Neural cell (in vitro differentiated cells): ENCODE measurements around the gene MMP1.

Experiments
- EP300 ChIP-seq: fragments of 450-650 bp; conservative IDR thresholded peaks from 2 replicates; pipeline ENCODE4 v1.6.1; 2014; ENCODE audit warnings: antibody characterized with exemption, mild to moderate bottlenecking, moderate library complexity; ENCODE audit not compliant: poor library complexity, severe bottlenecking
- EZH2 ChIP-seq: fragments of 200-600, 300-800 bp; shearing (Covaris generic), sonication (generic); IDR thresholded peaks from 2 replicates; pipeline ENCODE4 v1.6.1; 2014; ENCODE audit warnings: antibody characterized with exemption, low read length, borderline replicate concordance, mild to moderate bottlenecking; ENCODE audit not compliant: insufficient read depth, poor library complexity, severe bottlenecking
- MXI1 ChIP-seq: fragments of 450-650 bp; conservative IDR thresholded peaks from 2 replicates; pipeline ENCODE4 v1.6.1; 2014; ENCODE audit warnings: antibody characterized with exemption, mild to moderate bottlenecking; ENCODE audit not compliant: poor library complexity, severe bottlenecking
- POLR2AphosphoS5 ChIP-seq: IDR thresholded peaks from 2 replicates; pipeline ENCODE4 v1.6.1; 2012
- SMC3 ChIP-seq: fragments of 450-650 bp; conservative IDR thresholded peaks from 2 replicates; pipeline ENCODE4 v1.6.1; 2014; ENCODE audit warnings: antibody characterized with exemption, mild to moderate bottlenecking, moderate library complexity; ENCODE audit not compliant: poor library complexity
- TAF1 ChIP-seq: IDR thresholded peaks from 2 replicates; pipeline ENCODE4 v1.6.1; 2012; ENCODE audit warnings: low read depth
- TF ChIP-seq, protein P1 (sequence below): fragments of 450-650 bp; IDR thresholded peaks from 2 replicates; pipeline ENCODE4 v1.5.1; 2014; ENCODE audit warnings: antibody characterized with exemption, mild to moderate bottlenecking, moderate library complexity; ENCODE audit not compliant: poor library complexity, severe bottlenecking

- TF ChIP-seq, protein P1, sequence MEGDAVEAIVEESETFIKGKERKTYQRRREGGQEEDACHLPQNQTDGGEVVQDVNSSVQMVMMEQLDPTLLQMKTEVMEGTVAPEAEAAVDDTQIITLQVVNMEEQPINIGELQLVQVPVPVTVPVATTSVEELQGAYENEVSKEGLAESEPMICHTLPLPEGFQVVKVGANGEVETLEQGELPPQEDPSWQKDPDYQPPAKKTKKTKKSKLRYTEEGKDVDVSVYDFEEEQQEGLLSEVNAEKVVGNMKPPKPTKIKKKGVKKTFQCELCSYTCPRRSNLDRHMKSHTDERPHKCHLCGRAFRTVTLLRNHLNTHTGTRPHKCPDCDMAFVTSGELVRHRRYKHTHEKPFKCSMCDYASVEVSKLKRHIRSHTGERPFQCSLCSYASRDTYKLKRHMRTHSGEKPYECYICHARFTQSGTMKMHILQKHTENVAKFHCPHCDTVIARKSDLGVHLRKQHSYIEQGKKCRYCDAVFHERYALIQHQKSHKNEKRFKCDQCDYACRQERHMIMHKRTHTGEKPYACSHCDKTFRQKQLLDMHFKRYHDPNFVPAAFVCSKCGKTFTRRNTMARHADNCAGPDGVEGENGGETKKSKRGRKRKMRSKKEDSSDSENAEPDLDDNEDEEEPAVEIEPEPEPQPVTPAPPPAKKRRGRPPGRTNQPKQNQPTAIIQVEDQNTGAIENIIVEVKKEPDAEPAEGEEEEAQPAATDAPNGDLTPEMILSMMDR: no peak
- TF ChIP-seq EZH2: no peak
- TF ChIP-seq POLR2AphosphoS5: no peak
- TF ChIP-seq EP300: no peak
- no peak for TF ChIP-seq SMC3
- TF ChIP-seq TAF1: no peak
- TF ChIP-seq MXI1: no peak
Measured at GRCh38 chr11:102781676-102782075, 16.3 kb downstream of the MMP1 start.
